Measurements from ENCODE around the gene TRERF1.

DNA sequence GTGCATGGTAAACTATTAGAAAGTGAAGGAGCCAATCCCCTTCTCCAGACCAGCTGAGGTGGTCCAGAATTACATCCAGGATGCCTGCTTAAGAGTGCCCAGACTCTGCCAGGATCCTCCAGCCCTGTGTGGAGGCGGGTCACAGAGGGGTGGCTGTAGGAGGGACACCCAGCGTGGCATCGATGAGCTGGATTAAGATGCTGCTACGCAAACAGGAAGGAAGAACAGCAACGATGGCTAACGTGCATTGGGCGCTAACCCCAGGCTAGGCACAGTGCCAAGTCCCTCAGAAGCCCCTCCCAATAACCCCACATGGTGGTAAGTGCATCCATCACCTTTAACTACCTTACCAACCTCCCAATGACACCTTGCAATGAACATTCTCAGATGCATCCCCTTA lies 170.2 kb downstream of the TRERF1 start:
- TF ChIP-seq EZH2 (IDR thresholded peaks at IDR 0.05), result no peak
- no peak for TF ChIP-seq POLR2AphosphoS5 (IDR thresholded peaks at IDR 0.05; ENCODE audit: borderline replicate concordance, low read depth, low read length)
- no peak for TF ChIP-seq FOXP2 (optimal IDR thresholded peaks at IDR 0.05; ENCODE audit: control extremely low read depth, extremely low read length, insufficient read depth)

All from SK-N-MC (cell line).